Activated CD8-positive, alpha-beta T cell treated with anti-CD3 and anti-CD28 coated beads, Interleukin-2, amount 10 ng/mL, durations not matched to agents 7 days and 5 days (primary cell): ENCODE measurements around the gene CAND2. TPM values are rescaled to one million over a fixed set of nuclear protein-coding genes. Genes with fewer than 3 reads are reported as not detected.

ENCODE experiments used
- ATAC-seq: fragments of 150-1000 bp; cut with Tn5 transposase; one replicate; pipeline ENCODE4 v1.10.0; 2021; ENCODE audit warnings: moderate library complexity
- CTCF ChIA-PET: fragments of 350-600 bp; sonication (Branson Sonifier 250); formaldehyde crosslinking; loops from one replicate; lab custom pipeline; 2021; ENCODE audit warnings: antibody characterized with exemption; lab: Charles Lee
- POLR2A ChIA-PET: fragments of 350-600 bp; sonication (Branson Sonifier 250); formaldehyde crosslinking; loops from one replicate; lab custom pipeline; 2021; ENCODE audit warnings: antibody characterized with exemption; lab: Charles Lee
- DNase-seq: peaks from one replicate; pipeline ENCODE4 v3.0.0-alpha.2; 2020
- H3K27ac Mint-ChIP-seq: one replicate; pipeline ENCODE4 v1.8.0; 2021; ENCODE audit warnings: mild to moderate bottlenecking, mixed read lengths
- H3K27me3 Mint-ChIP-seq: one replicate; pipeline ENCODE4 v1.8.0; 2021; ENCODE audit warnings: low read depth, mixed read lengths
- H3K36me3 Mint-ChIP-seq: one replicate; pipeline ENCODE4 v1.8.0; 2021; ENCODE audit warnings: low read depth, mixed read lengths
- H3K4me1 Mint-ChIP-seq: one replicate; pipeline ENCODE4 v1.8.0; 2021; ENCODE audit warnings: low read depth, mixed read lengths
- H3K4me3 Mint-ChIP-seq: one replicate; pipeline ENCODE4 v1.8.0; 2021; ENCODE audit warnings: mild to moderate bottlenecking, mixed read lengths
- H3K9me3 Mint-ChIP-seq: one replicate; pipeline ENCODE4 v1.8.0; 2022; ENCODE audit warnings: mixed read lengths; ENCODE audit not compliant: insufficient read depth
- total RNA-seq, 2 experiments: library from RNA; stranded (reverse); gene quantifications; one replicate each; pipeline ENCODE4 v1.2.3, GENCODE V29; 2021

The CAND2 gene
- total RNA-seq, 2 experiments from 2014 or later, result 0.31 to 0.53 TPM

DNA sequence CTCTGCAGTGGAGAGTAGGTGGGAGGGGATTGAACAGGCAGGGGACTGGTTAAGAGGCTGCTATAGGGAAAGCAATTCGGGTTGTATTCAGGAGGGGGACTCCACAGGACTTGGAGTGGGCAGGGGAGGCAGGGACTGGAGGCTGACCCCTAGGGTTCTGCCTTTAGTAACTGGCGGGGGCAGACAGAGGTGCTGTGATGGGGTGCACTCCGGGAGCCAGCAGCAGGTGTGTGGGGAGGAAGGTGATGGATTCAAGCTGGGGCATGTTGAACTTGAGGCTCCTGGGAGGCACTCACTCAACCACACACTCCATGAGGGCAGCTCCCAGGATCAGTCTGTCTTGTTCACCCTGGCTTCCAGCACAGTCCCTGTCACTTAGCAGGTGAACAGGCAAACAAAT is 12.5 kb downstream of the CAND2 start:
- POLR2A ChIA-PET, result no interaction called here
- CTCF ChIA-PET, result interaction anchor here (1.3 to 3.6 kb wide), 11 partner anchors 8 to 102 kb away, joined by 3 to 34 read pairs (median 14); partner anchors contain the start of genes CAND2 and RPL32
- Mint-ChIP-seq H3K4me1 (peaks cover 6% of the 10 kb centered on the region), H3K27ac (peak overlapping the region; percentile 8), H3K9me3 (no peaks in the 10 kb centered on the region), H3K27me3 (peaks cover 11% of the 10 kb centered on the region), H3K4me3 (no peak overlapping the region), H3K36me3 (no peaks in the 10 kb centered on the region)
- DNase-seq (no peak), ATAC-seq (no peak)

DNA sequence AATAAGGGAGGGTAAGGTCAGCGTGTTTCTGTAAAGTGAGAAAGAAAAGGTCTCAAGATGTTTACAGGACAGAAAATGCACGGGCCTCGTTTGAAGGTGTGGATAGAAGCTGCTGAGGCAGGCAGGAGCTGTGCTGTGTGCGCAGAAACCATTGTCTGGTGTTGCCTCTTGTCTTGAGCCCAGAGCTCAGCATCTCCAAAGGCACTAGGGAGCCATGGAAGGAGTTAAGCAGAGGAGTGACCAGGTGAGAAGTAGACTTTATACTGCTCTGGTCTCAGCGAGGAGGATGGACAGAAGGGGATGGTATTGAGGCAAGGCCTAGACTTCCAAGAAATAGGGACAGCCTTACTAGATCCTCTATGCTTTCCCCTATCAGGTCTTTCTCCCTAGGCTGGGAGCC is 13.0 kb downstream of the CAND2 start:
- H3K4me1 Mint-ChIP-seq, result peaks cover 6% of the 10 kb centered on the region
- no peak for ATAC-seq
- ChIA-PET CTCF (interaction anchor here (0.9 to 3.6 kb wide), 20 partner anchors 9 to 202 kb away, joined by 3 to 34 read pairs (median 6); partner anchors contain the start of genes CAND2 and RPL32), POLR2A (no interaction called here)
- no peak for DNase-seq
- H3K27me3 Mint-ChIP-seq, result peaks cover 11% of the 10 kb centered on the region
- H3K36me3 Mint-ChIP-seq, result no peaks in the 10 kb centered on the region
- H3K27ac Mint-ChIP-seq, result no peak overlapping the region
- H3K4me3 Mint-ChIP-seq, result peak overlapping the region; percentile 3
- no peaks in the 10 kb centered on the region for H3K9me3 Mint-ChIP-seq

DNA sequence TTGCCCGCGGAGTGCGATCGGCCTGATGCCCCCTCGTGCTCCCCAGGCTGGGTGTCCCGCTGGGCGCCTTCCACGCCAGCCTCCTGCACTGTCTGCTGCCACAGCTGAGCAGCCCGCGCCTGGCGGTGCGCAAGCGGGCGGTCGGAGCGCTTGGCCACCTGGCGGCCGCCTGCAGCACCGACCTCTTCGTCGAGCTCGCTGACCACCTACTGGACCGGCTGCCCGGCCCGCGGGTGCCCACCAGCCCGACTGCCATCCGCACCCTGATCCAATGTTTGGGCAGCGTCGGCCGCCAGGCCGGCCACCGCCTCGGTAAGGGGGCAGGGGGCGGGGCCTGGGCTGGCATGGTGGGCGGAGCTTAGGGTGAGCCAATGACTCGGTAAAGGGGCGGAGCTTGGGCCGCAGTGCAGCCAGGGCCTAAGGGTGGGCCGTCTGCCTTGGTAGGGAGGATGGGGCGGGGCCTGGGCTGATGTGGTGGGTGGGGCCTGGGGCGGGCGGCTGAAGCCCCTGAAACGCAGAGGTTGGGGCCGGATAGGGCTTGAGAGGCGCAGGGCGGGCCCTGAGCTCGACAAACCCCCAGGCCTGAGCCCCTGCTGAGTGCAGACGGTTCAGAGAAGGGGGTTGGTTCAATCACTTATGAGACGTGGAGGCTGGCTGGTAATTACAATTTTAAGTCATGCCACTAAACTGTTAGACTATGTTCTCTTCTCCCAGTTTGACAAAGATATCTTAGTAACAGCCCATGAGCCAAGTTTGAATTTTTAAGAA is 13.7 kb downstream of the CAND2 start:
- H3K4me1 Mint-ChIP-seq, result peaks cover 6% of the 10 kb centered on the region
- no peaks in the 10 kb centered on the region for H3K9me3 Mint-ChIP-seq
- CTCF ChIA-PET, result interaction anchor here (0.6 to 3.6 kb wide), 32 partner anchors 8 to 258 kb away, joined by 3 to 34 read pairs (median 5); partner anchors contain the start of genes CAND2, RPL32 and TMEM40
- POLR2A ChIA-PET, result interaction anchor here (1.3 kb wide), 1 partner anchor 31 kb away, joined by 6 read pairs; the partner anchor contains the start of gene RPL32
- no peaks in the 10 kb centered on the region for H3K36me3 Mint-ChIP-seq
- H3K27me3 Mint-ChIP-seq, result peaks cover 11% of the 10 kb centered on the region
- ATAC-seq (peak; percentile 99), DNase-seq (peak; percentile 95)
- H3K27ac Mint-ChIP-seq, result peak overlapping the region; percentile 80
- peak overlapping the region; percentile 64 for H3K4me3 Mint-ChIP-seq

DNA sequence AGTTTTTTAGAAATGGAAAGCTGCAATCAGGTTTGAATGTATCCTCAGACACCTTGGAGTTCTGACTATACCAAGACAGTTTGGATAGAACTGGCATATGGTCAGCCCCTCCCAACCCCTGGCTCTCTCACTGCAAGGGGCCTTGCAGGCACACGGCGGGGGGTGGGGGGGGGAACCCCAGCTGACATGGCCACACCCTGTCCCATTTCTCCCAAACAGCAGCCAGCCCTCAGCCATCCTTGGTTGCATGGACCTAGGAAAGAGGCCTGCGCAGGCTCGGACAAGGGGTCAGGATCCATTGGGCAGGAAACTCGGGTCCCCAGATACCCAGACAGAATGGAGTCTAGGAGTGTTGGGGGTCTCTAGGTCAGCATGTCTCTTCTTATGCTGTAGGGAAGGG is 14.5 kb downstream of the CAND2 start:
- H3K27ac Mint-ChIP-seq, result peak overlapping the region; percentile 80
- DNase-seq, result no peak
- peaks cover 11% of the 10 kb centered on the region for H3K27me3 Mint-ChIP-seq
- ChIA-PET POLR2A (interaction anchor here (1.3 kb wide), 1 partner anchor 30 kb away, joined by 6 read pairs; the partner anchor contains the start of gene RPL32), CTCF (interaction anchor here (0.8 to 2.4 kb wide), 11 partner anchors 10 to 101 kb away, joined by 3 to 26 read pairs (median 8); partner anchors contain the start of gene RPL32)
- peaks cover 6% of the 10 kb centered on the region for H3K4me1 Mint-ChIP-seq
- no peak for ATAC-seq
- H3K9me3 Mint-ChIP-seq, result no peaks in the 10 kb centered on the region
- H3K36me3 Mint-ChIP-seq, result no peaks in the 10 kb centered on the region
- peak overlapping the region; percentile 64 for H3K4me3 Mint-ChIP-seq

GRCh38 chr3:12812812-12813211 is 16.3 kb downstream of the CAND2 start:
- ATAC-seq, result no peak
- H3K27me3 Mint-ChIP-seq, result peaks cover 11% of the 10 kb centered on the region
- H3K4me3 Mint-ChIP-seq, result no peak overlapping the region
- H3K4me1 Mint-ChIP-seq, result peaks cover 6% of the 10 kb centered on the region
- ChIA-PET CTCF (interaction anchor here (1.4 kb wide), 1 partner anchor 29 kb away, joined by 4 read pairs; the partner anchor contains the start of gene RPL32), POLR2A (interaction anchor here (1.2 kb wide), 1 partner anchor 28 kb away, joined by 3 read pairs; the partner anchor contains the start of gene RPL32)
- no peaks in the 10 kb centered on the region for H3K9me3 Mint-ChIP-seq
- H3K27ac Mint-ChIP-seq, result no peak overlapping the region
- no peak for DNase-seq
- H3K36me3 Mint-ChIP-seq, result no peaks in the 10 kb centered on the region

- POLR2A ChIA-PET, result interaction anchor here (0.6 to 1.2 kb wide), 3 partner anchors 27 to 154 kb away, joined by 3 to 4 read pairs (median 3); partner anchors contain the start of gene RPL32
- DNase-seq, result no peak
- H3K27ac Mint-ChIP-seq, result no peak overlapping the region
- CTCF ChIA-PET, result interaction anchor here (1.4 to 1.5 kb wide), 2 partner anchors 28 to 107 kb away, joined by 4 read pairs; partner anchors contain the start of gene RPL32
- no peak overlapping the region for H3K4me3 Mint-ChIP-seq
- H3K4me1 Mint-ChIP-seq, result peaks cover 6% of the 10 kb centered on the region
- no peaks in the 10 kb centered on the region for H3K9me3 Mint-ChIP-seq
- H3K27me3 Mint-ChIP-seq, result peaks cover 6% of the 10 kb centered on the region
- no peaks in the 10 kb centered on the region for H3K36me3 Mint-ChIP-seq
- no peak for ATAC-seq
Observed at GRCh38 chr3:12813967-12814366, 17.5 kb downstream of the CAND2 start.

GRCh38 chr3:12815078-12815477 is 18.6 kb downstream of the CAND2 start:
- Mint-ChIP-seq H3K9me3 (no peaks in the 10 kb centered on the region), H3K4me3 (no peak overlapping the region), H3K27ac (no peak overlapping the region), H3K36me3 (no peaks in the 10 kb centered on the region), H3K4me1 (peaks cover 6% of the 10 kb centered on the region), H3K27me3 (no peaks in the 10 kb centered on the region)
- ChIA-PET POLR2A (no interaction called here), CTCF (interaction anchor here (1.5 kb wide), 1 partner anchor 108 kb away, joined by 4 read pairs; no protein-coding TSS in a partner anchor)
- DNase-seq, result no peak
- ATAC-seq, result no peak

DNA sequence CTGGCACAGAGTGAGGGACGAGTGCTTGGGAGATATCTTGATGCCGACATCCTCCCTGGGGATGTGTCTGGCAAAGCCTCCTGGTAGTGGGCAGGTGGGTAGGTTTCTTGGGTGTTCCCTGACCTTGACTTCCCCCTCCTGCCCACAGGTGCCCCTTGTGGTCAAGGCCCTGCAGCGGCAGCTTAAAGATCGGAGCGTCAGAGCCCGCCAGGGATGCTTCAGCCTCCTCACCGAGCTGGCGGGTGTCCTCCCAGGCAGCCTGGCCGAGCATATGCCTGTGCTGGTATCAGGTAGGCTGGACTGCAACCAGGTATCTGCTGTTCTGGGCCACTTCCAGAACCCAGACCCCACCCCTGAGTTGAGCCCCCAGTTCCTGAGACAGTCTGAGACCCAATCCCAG is 19.2 kb downstream of the CAND2 start:
- no peak for DNase-seq
- H3K27me3 Mint-ChIP-seq, result no peaks in the 10 kb centered on the region
- H3K4me3 Mint-ChIP-seq, result no peak overlapping the region
- CTCF ChIA-PET, result no interaction called here
- no peaks in the 10 kb centered on the region for H3K36me3 Mint-ChIP-seq
- no peak for ATAC-seq
- POLR2A ChIA-PET, result no interaction called here
- peaks cover 3% of the 10 kb centered on the region for H3K4me1 Mint-ChIP-seq
- H3K9me3 Mint-ChIP-seq, result no peaks in the 10 kb centered on the region
- H3K27ac Mint-ChIP-seq, result no peak overlapping the region

DNA sequence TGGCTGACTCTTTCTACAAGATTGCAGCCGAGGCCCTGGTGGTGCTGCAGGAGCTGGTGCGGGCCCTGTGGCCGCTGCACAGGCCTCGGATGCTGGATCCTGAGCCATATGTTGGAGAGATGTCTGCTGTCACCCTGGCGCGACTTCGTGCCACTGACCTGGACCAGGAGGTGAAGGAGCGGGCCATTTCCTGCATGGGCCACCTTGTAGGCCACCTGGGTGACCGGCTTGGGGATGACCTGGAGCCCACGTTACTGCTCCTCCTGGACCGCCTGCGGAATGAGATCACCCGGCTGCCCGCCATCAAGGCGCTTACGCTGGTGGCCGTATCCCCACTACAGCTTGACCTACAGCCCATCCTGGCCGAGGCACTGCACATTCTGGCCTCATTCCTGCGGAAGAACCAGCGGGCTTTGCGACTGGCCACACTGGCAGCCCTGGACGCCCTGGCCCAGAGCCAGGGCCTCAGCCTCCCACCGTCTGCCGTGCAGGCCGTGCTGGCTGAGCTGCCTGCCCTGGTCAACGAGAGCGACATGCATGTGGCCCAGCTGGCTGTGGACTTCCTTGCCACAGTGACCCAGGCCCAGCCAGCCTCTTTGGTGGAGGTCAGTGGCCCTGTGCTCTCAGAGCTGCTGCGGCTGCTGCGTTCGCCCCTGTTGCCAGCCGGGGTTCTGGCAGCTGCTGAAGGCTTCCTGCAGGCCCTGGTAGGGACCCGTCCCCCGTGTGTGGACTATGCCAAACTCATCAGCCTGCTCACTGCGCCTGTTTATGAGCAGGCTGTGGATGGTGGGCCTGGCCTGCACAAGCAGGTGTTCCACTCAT is 20.3 kb downstream of the CAND2 start:
- no peaks in the 10 kb centered on the region for H3K9me3 Mint-ChIP-seq
- H3K4me3 Mint-ChIP-seq, result no peak overlapping the region
- ATAC-seq (no peak), DNase-seq (no peak)
- no peaks in the 10 kb centered on the region for H3K27me3 Mint-ChIP-seq
- H3K4me1 Mint-ChIP-seq, result no peaks in the 10 kb centered on the region
- CTCF ChIA-PET, result no interaction called here
- H3K36me3 Mint-ChIP-seq, result no peaks in the 10 kb centered on the region
- POLR2A ChIA-PET, result interaction anchor here (0.6 to 0.9 kb wide), 2 partner anchors 25 to 69 kb away, joined by 3 read pairs; partner anchors contain the start of gene RPL32
- no peak overlapping the region for H3K27ac Mint-ChIP-seq

- Mint-ChIP-seq H3K36me3 (no peaks in the 10 kb centered on the region), H3K4me1 (no peaks in the 10 kb centered on the region), H3K9me3 (no peaks in the 10 kb centered on the region), H3K27ac (no peak overlapping the region), H3K27me3 (no peaks in the 10 kb centered on the region), H3K4me3 (no peak overlapping the region)
- ATAC-seq (peak; percentile 16), DNase-seq (no peak)
- ChIA-PET POLR2A (interaction anchor here (0.6 to 0.9 kb wide), 2 partner anchors 25 to 69 kb away, joined by 3 read pairs; partner anchors contain the start of gene RPL32), CTCF (interaction anchor here (2.0 kb wide), 1 partner anchor 7 kb away, joined by 14 read pairs; no protein-coding TSS in a partner anchor)
Observed at GRCh38 chr3:12817343-12817710, 20.8 kb downstream of the CAND2 start.

DNA sequence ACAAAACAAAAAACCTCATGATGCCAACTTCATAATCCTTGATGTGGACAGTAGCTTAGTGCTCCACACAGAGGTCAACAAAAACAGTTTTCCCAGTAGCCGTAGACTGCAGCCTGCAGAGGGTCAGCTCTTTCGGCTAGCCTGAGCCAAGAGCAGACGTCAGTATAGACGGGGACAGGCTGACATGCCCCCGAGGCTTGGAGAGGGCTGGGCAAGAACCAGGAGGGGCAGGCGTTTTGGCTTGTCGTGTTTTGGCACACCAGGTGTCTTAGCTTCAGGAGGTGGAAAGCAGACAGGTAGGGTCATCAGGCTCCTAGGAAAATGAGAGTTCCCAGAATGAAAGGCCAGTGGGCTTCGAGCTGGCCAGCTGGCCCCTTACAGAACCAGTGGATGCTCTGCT is 21.8 kb downstream of the CAND2 start:
- ChIA-PET POLR2A (no interaction called here), CTCF (interaction anchor here (1.7 to 2.0 kb wide), 2 partner anchors 8 to 23 kb away, joined by 8 to 14 read pairs; partner anchors contain the start of gene RPL32)
- H3K27me3 Mint-ChIP-seq, result no peaks in the 10 kb centered on the region
- no peak for DNase-seq
- no peak overlapping the region for H3K27ac Mint-ChIP-seq
- no peaks in the 10 kb centered on the region for H3K36me3 Mint-ChIP-seq
- H3K4me3 Mint-ChIP-seq, result no peak overlapping the region
- no peaks in the 10 kb centered on the region for H3K9me3 Mint-ChIP-seq
- no peaks in the 10 kb centered on the region for H3K4me1 Mint-ChIP-seq
- no peak for ATAC-seq
